ENCODE measurements around the gene BTG4.

BTG4 gene

DNA sequence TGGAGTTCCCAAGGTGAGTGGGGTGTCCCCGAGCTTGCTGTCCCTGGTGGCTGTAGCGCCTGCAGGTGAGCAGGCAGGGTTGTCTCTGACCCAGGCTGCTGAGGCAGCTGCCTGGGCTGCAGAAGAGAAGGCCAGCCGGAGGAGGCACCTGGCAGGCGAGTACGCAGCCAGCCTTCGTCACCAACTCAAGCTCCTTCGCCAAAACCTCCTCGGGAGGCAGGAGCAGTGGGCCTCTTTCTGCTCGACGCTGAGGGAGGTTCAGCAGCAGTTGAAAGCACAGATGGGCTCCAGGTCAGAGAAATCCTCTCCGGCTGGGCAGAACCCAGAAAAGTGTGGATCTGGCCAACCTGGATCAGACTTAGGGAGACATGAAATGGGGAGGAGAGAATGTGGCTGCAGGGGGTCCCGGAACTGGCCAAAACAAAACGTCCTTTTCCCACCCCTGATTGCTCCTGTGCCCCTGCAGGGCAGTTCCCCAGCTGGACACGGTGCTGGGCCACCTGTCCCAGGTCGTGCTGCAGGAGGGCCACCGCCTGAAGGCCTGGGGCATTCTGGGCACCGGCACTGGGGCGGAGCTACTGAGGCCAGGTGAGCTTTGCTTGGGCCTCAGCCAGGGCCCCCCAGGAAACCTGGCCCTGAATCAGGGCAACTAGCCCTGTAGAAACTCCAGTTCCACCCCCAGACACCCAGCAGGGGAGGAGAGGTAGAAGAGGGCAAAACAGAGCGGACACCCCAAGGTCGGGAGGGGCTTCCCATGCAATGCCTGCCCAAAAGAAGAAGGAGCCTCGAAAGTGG, 56.7 kb downstream of the BTG4 start:
- no peak for DNase-seq (ENCODE audit: low read depth)

- peak; percentile 26 for DNase-seq (ENCODE audit: low read depth)
Observed at GRCh38 chr11:111454561-111455192, 57.5 kb downstream of the BTG4 start.

DNA sequence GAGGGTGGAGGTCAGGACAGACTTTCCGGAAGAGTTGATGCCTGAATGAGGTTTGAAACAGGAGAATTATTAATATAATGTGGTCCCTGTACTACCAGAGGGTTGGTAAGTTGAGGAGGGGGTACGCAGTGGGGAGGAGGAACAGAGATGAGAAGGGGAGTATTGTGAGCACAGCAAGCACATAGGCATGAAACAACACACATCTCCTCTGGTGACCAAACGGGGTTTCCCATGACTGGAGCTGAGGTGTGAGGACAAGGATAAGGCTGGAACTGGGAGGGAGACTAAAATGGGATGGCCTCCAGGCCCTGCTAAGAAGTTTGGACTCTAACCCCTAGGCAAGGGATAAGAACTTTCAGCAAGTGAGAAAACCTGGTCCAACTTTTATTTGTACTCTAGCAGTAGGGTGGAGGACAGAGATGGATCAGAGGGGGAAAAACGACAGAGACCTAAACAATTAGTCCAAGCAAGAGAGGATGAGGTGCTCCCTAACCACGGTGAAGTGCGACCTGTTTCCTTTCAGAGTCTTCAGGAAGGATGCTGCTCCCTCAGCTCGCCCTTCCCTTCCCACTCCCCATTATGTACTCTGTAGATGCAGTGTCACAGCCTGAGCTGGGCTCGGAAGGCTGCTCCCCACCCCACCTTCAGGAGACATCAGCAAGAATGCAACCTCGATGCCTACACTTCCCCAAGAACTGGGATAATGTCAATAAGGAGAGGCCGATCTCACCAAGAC, 59.2 kb downstream of the BTG4 start:
- no peak for DNase-seq (ENCODE audit: low read depth)

DNA sequence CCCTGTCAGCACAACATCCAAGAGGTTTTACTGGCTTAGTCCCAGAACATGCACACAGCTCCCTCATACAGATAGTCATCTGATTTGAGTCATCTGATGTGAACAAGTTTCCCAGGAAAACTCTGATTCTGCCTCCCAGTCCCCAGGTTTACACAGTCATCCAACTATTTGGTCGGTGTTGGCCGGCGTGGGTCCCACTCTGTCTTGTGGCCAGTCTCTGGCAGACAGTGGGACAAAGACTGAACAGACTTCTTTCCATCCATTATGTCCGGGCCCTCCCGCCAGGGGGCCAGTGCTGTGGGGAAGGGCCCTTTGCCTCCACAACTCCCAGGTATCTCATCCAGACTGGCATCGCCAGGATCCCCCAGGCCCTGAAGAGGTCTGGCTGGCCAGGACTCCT, 60.0 kb downstream of the BTG4 start:
- no peak for DNase-seq (ENCODE audit: low read depth)

DNA sequence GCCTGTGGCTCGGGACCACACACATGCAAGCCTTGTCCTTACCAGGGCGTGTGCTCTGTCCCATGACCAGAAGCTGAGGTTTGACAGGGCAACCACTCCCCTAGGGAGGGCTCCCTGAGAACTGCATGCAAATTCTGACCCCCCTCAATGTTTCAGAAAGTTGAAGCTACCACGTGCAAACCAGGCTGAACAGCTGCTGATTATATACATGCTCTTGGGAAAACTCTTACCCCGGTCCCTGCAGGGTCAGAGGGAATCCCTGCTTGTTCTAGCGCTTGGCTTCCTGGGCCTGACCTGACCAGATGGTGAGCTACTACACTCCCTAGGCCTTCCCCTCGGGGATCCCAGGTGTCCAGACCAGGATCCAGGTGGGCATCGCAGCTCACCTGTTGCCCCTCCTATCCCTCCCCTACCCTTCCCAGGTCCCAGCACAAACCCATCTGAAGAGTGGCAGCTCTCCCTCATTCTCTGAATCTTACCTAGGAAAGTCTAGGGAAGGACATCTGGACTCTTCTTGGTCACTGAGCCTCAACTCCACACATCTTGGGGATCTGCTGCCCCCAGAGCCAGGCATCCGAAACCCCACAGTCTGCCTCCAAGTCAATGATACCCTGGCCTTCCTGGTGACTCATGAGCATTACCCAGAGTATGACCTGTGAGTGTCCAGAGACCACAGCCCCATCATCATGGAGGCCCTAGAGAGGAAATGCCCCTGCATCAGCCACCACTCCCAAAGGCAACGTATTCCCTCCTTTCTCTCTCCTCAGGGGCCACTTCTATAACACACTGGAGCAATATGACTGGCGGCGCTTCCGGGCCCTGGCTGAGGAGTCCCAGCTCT, 61.5 kb downstream of the BTG4 start:
- no peak for DNase-seq (ENCODE audit: low read depth)

- DNase-seq (ENCODE audit: low read depth) = no peak
Observed at GRCh38 chr11:111449696-111450479, 62.3 kb downstream of the BTG4 start.

DNA sequence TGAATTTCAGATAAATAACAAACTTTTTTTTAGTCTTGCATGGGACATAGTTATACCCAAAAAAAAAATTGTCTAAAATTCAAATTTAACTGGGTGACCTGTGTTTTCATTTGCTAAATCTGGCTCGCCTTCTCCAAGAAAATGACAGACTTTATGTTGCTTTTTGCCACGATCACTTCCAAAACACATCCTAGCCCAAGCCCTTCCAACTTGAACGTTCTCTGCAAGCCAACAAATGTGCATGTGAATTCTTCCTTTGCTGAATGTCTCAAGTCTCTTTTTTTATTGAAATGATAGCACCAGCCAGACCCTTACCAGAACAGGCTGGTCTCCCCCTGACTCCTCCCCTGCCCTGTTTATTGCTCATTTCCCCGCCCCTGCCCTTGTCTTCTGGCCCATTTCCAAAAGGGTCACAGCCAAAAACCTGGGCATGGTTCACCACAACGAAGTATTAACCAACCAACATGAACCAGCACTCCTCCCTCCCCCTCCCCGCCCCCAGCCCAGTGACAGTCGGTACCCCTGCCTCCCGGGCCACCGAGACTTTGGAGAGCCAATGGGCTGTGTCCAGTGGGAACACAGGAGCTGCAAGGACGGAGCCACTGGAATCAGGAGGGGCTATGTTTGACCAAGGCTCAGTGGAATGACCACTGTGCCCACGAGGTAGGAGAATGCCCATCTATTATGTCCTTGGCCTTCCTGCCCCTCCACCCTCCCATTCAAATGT, 63.2 kb downstream of the BTG4 start:
- no peak for DNase-seq (ENCODE audit: low read depth)

DNA sequence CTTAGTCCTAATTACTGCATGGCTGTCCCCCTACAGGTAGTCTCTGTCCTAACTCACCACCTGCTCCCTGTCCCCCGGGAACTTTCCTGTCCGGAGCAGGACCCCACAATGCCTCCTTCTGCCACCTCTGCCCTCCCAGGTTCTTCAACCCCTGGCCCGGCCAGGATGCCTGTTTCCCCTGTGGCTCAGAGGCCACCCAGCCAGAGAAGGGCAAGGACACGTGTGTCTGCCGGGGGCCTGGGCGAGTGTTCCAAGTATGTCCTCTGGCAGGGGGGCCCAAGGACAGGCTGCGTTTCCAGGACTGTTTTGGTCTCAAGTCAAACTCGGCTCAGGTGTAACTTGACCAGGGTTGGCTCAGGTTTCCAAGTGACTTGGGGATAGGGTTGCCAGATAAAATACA, 63.8 kb downstream of the BTG4 start:
- DNase-seq (ENCODE audit: low read depth) = no peak

GRCh38 chr11:111447931-111448330, 64.3 kb downstream of the BTG4 start:
- DNase-seq (ENCODE audit: low read depth) = no peak

DNA sequence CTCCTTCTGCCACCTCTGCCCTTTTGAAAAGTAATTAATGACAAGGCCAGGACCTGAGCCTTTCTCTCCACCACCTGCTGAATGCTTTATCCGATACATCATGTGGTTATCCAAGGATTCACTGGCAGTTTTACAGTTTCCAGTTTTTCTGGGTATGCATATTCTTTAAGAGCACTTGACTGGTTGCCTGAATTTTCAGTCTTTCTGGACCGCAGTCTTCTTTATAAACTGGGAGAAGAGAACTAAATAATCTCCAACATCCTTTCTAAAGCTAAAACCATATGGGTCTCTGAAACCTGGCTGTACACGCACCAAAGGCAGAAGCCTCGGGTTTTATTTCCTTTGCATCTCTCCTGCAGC, 65.1 kb downstream of the BTG4 start:
- DNase-seq (ENCODE audit: low read depth) = no peak

- DNase-seq (ENCODE audit: low read depth) = peak; percentile 60
Observed at GRCh38 chr11:111446404-111447111, 65.6 kb downstream of the BTG4 start.

DNA sequence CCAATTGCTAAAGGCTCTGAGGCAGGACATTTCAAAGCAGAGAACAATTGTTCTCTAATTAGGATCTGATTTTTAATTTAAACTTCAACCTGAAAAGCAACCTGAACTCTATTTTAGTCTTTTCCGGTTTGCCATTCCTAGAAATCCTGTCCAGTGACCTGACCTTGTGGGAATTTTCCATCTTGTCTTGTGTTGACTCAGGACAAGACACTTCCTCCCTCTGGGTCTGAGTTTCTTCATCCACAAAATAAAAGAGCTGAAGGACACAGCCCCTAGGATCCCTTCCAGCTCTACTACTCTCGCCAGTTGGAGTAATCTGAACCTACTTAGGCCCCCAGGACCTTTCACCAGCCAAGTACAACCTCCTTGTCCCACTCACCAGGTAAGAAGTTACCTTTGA, 66.6 kb downstream of the BTG4 start:
- no peak for DNase-seq (ENCODE audit: low read depth)

Data from activated T-cell treated with anti-CD3 and anti-CD28 coated beads for 1 hour (primary cell).